HEK293T (cell line): ENCODE data around the gene TMC1.

Experiments used
- ELF4 ChIP-seq: fragments of 450-650 bp; IDR thresholded peaks from 2 replicates; pipeline ENCODE4 v1.6.1; 2017; ENCODE audit warnings: antibody characterized with exemption
- FOXM1 ChIP-seq: fragments of 450-650 bp; IDR thresholded peaks from 2 replicates; pipeline ENCODE4 v1.6.1; 2017; ENCODE audit warnings: mild to moderate bottlenecking, borderline replicate concordance
- NFRKB ChIP-seq: fragments of 450-650 bp; IDR thresholded peaks from 2 replicates; pipeline ENCODE4 v1.6.1; 2016; ENCODE audit warnings: mild to moderate bottlenecking, moderate library complexity
- SP1 ChIP-seq: fragments of 450-650 bp; IDR thresholded peaks from 2 replicates; pipeline ENCODE4 v1.6.1; 2017
- ZNF384 ChIP-seq: fragments of 450-650 bp; IDR thresholded peaks from 2 replicates; pipeline ENCODE4 v1.6.1; 2016

GRCh38 chr9:72826996-72827949, 305.9 kb downstream of the TMC1 start:
- TF ChIP-seq SP1 (no peak), ELF4 (no peak), ZNF384 (no peak), NFRKB (no peak), FOXM1 (no peak)
